ENCODE measurements around the gene AURKA. TPM values are rescaled to one million over a fixed set of nuclear protein-coding genes. Genes with fewer than 3 reads are reported as not detected.

The AURKA gene
- total and polyA plus RNA-seq, 9 of the 15 experiments (the other 6 are each of a cell fraction or from before 2014, with no cell fraction given), result 72.7 to 162 (median 113) TPM

DNA sequence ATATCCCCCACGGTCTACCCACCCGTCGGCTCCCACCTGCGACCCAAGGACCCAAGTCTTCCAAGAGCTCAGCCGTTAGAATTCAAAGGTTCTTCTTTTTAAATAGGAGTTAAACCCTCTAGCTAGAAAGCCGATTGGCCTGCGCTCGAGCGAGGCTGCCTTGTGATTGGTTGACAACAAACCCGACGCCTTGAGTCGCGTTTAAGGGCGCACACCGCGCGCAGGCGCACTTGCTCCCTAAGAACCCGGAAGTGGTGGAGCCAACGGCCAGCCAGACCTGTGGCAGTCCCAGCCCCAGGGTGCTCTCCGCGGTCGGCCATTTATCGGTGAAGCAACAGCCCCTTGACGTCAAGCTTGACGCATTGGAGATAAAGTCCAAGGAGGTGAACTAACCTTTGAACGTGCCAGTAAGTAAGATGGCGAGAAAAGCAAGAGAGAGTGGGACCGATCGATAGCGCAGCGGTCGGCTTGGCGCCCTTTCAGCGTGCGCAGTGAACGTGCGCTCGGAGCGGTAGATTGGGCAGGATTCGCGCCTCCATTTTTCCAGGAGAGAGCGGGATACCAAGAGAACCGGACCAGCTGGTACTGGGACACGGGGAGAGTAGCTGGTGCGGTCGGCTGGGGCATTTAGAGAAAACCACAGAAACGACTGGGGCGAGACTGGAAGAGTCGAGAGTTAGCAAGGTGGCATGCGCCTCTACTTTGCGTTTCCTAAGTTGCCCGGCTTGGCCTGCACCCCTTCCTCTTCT, at the start of gene AURKA, which contains the start of gene CSTF1 (continued):
- TF ChIP-seq, protein P1, sequence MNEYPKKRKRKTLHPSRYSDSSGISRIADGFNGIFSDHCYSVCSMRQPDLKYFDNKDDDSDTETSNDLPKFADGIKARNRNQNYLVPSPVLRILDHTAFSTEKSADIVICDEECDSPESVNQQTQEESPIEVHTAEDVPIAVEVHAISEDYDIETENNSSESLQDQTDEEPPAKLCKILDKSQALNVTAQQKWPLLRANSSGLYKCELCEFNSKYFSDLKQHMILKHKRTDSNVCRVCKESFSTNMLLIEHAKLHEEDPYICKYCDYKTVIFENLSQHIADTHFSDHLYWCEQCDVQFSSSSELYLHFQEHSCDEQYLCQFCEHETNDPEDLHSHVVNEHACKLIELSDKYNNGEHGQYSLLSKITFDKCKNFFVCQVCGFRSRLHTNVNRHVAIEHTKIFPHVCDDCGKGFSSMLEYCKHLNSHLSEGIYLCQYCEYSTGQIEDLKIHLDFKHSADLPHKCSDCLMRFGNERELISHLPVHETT (CRISPR knock-in tag; conservative IDR thresholded peaks at IDR 0.05 in 1 of 2, IDR thresholded peaks at IDR 0.05 in 1 of 2), result peak in 1 of 2 experiments; percentile 85; a peak in 2 of 4 replicates
- TF ChIP-seq, protein P2, sequence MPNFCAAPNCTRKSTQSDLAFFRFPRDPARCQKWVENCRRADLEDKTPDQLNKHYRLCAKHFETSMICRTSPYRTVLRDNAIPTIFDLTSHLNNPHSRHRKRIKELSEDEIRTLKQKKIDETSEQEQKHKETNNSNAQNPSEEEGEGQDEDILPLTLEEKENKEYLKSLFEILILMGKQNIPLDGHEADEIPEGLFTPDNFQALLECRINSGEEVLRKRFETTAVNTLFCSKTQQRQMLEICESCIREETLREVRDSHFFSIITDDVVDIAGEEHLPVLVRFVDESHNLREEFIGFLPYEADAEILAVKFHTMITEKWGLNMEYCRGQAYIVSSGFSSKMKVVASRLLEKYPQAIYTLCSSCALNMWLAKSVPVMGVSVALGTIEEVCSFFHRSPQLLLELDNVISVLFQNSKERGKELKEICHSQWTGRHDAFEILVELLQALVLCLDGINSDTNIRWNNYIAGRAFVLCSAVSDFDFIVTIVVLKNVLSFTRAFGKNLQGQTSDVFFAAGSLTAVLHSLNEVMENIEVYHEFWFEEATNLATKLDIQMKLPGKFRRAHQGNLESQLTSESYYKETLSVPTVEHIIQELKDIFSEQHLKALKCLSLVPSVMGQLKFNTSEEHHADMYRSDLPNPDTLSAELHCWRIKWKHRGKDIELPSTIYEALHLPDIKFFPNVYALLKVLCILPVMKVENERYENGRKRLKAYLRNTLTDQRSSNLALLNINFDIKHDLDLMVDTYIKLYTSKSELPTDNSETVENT (CRISPR knock-in tag; IDR thresholded peaks at IDR 0.05), result peak; percentile 6; the same call in 1 of the 2 replicates
- TF ChIP-seq TAF1 (IDR thresholded peaks at IDR 0.05; ENCODE audit: control insufficient read depth, extremely low read depth, insufficient read depth, low read length, severe bottlenecking) (peak; percentile 84), ATF7 (IDR thresholded peaks at IDR 0.05) (peak; percentile 95), NFE2 (IDR thresholded peaks at IDR 0.05; ENCODE audit: low read depth) (0 out of 2 replicates have a peak, but pooled peaks have one; percentile 10), NONO (IDR thresholded peaks at IDR 0.05; ENCODE audit: low read depth in 2 of 2, low read length in 1 of 2) (peak in 1 of 2 experiments; percentile 68; a peak in 1 of 4 replicates), ZFP36 (IDR thresholded peaks at IDR 0.05; ENCODE audit: low read depth, low read length, partially characterized antibody) (peak; percentile 19), PHF8 (IDR thresholded peaks at IDR 0.05; ENCODE audit: borderline replicate concordance, low read length) (peak; percentile 73; the same call in 1 of the 2 replicates), NCOA1 (IDR thresholded peaks at IDR 0.05; ENCODE audit: low read depth) (peak; percentile 77; the same call in 1 of the 2 replicates), KLF10 (CRISPR knock-in tag; IDR thresholded peaks at IDR 0.05) (no peak)
- TF ChIP-seq, protein P3, sequence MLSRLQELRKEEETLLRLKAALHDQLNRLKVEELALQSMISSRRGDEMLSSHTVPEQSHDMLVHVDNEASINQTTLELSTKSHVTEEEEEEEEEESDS (CRISPR knock-in tag; IDR thresholded peaks at IDR 0.05), result no peak
- TF ChIP-seq, protein P4, sequence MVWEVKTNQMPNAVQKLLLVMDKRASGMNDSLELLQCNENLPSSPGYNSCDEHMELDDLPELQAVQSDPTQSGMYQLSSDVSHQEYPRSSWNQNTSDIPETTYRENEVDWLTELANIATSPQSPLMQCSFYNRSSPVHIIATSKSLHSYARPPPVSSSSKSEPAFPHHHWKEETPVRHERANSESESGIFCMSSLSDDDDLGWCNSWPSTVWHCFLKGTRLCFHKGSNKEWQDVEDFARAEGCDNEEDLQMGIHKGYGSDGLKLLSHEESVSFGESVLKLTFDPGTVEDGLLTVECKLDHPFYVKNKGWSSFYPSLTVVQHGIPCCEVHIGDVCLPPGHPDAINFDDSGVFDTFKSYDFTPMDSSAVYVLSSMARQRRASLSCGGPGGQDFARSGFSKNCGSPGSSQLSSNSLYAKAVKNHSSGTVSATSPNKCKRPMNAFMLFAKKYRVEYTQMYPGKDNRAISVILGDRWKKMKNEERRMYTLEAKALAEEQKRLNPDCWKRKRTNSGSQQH (CRISPR knock-in tag; IDR thresholded peaks at IDR 0.05), result no peak
- TF ChIP-seq, protein P5, sequence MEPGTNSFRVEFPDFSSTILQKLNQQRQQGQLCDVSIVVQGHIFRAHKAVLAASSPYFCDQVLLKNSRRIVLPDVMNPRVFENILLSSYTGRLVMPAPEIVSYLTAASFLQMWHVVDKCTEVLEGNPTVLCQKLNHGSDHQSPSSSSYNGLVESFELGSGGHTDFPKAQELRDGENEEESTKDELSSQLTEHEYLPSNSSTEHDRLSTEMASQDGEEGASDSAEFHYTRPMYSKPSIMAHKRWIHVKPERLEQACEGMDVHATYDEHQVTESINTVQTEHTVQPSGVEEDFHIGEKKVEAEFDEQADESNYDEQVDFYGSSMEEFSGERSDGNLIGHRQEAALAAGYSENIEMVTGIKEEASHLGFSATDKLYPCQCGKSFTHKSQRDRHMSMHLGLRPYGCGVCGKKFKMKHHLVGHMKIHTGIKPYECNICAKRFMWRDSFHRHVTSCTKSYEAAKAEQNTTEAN (CRISPR knock-in tag; IDR thresholded peaks at IDR 0.05), result no peak
- TF ChIP-seq, protein P6, sequence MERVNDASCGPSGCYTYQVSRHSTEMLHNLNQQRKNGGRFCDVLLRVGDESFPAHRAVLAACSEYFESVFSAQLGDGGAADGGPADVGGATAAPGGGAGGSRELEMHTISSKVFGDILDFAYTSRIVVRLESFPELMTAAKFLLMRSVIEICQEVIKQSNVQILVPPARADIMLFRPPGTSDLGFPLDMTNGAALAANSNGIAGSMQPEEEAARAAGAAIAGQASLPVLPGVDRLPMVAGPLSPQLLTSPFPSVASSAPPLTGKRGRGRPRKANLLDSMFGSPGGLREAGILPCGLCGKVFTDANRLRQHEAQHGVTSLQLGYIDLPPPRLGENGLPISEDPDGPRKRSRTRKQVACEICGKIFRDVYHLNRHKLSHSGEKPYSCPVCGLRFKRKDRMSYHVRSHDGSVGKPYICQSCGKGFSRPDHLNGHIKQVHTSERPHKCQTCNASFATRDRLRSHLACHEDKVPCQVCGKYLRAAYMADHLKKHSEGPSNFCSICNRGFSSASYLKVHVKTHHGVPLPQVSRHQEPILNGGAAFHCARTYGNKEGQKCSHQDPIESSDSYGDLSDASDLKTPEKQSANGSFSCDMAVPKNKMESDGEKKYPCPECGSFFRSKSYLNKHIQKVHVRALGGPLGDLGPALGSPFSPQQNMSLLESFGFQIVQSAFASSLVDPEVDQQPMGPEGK (CRISPR knock-in tag; IDR thresholded peaks at IDR 0.05; ENCODE audit: borderline replicate concordance), result no peak

All from K562 (cell line).